Hair follicle dermal papilla cell (primary cell): ENCODE measurements around the gene TMEM213. TPM values are rescaled to one million over a fixed set of nuclear protein-coding genes. Genes with fewer than 3 reads are reported as not detected.

ENCODE experiments used
- small RNA-seq: library from RNA; depleted of rRNA; stranded (forward); fragments of <200 nt; gene quantifications from one replicate; pipeline ENCODE3, GENCODE V24; 2012
- total RNA-seq: library from RNA; depleted of rRNA; stranded (reverse); fragments of >200 nt; gene quantifications from 2 replicates; pipeline ENCODE4 v1.2.3, GENCODE V29; 2012

Gene TMEM213
- not detected in 2 replicates for total RNA-seq

GRCh38 chr7:138797715-138798320 lies at the start of gene TMEM213, which contains the start of gene ATP6V0A4:
TMEM213 (plus strand) TSS chr7:138797994; CDS start chr7:138798105, 111 bp downstream.
ATP6V0A4 (minus strand) TSS chr7:138798196; CDS start chr7:138771247, 26,949 bp downstream.

Small RNAs within 50 kb of the gene (small RNA-seq; reads per million reads assigned to genes)
- gene RNU6-1272P, result not detected

Other genes with a start within 250 kb of the TMEM213 start
- not detected in 2 replicates for gene SVOPL, start 96.6 kb upstream of the TMEM213 start, total RNA-seq
- gene ATP6V0A4, start 202 bp downstream of the TMEM213 start, total RNA-seq, result not detected in 2 replicates
- 3.0 and 3.6 TPM in 2 replicates for gene KIAA1549, start 183.4 kb downstream of the TMEM213 start, total RNA-seq
- gene ZC3HAV1L, start 238.0 kb downstream of the TMEM213 start, total RNA-seq, result 20.3 and 27.1 TPM in 2 replicates